ENCODE measurements around the gene NME5. TPM values are rescaled to one million over a fixed set of nuclear protein-coding genes. Genes with fewer than 3 reads are reported as not detected.
A peak's percentile ranks its signal among the peaks of the same experiment; 100 is the strongest.

Gene NME5
- total and polyA plus RNA-seq, 2 of the 4 experiments (the other 2 are of a cell fraction), result 0.17 to 0.18 TPM

DNA sequence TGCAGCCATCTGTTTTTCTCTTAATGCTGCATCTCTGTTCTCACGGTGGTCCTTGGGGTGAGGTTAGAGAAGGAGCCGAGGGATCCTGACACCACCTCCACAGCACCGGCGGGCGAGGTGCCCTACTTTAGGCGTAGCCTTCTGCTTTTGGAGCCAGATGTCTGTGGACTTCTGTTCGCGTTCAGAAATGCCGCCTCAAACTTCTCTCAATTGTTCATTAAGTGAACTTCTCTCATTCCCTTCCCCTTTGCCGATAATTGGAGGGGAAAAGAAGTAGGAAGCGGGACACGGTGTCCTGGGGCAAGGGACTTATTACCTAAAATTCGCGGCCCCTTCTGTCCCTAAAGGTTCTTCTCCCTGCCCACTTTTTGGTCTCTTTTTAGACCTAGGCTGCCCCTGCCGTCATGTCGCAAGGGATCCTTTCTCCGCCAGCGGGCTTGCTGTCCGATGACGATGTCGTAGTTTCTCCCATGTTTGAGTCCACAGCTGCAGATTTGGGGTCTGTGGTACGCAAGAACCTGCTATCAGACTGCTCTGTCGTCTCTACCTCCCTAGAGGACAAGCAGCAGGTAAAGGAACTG is 40.1 kb upstream of the NME5 start:
- WGBS, 2 experiments (ENCODE audit: extremely low coverage in 2 of 2, insufficient read length in 1 of 2), result 1% methylated on average over 7 of the region's 23 CpGs; no CpG with 5 or more reads in 1 of the 2 experiments
- H3K36me3 ChIP-seq (ENCODE audit: control insufficient read depth, insufficient read depth, low read length), result peaks cover 17% of the 10 kb centered on the region
- intact Hi-C loops (cut with micrococcal nuclease), result no loop called here
- H2AK9ac ChIP-seq (replicated peaks; ENCODE audit: low read depth, low read length, poor library complexity), result peak overlapping the region; percentile 84
- H4K8ac ChIP-seq (ENCODE audit: low read depth in 2 of 2, low read length in 2 of 2), result peak overlapping the region in 1 of 2 experiments; percentile 28; a peak in 2 of 4 replicates
- no peaks in the 10 kb centered on the region; the same call in 1 of the 2 replicates for H3K9me1 ChIP-seq (ENCODE audit: insufficient read depth, low read length)
- H3K79me1 ChIP-seq (ENCODE audit: low read depth in 1 of 2, low read length in 2 of 2), result peaks cover 29 to 46% of the 10 kb centered on the region in 2 experiments
- 0 out of 2 replicates have a peak overlapping the region, but pooled peaks have one; percentile 18 for H2AK5ac ChIP-seq (ENCODE audit: low read depth, low read length)
- CTCF ChIA-PET, result interaction anchor here (1.4 kb wide), 1 partner anchor 9 kb away, joined by 3 read pairs; no protein-coding TSS in a partner anchor
- H2BK20ac ChIP-seq (ENCODE audit: low read depth, low read length), result no peak overlapping the region
- peak overlapping the region; percentile 76 for H3K4me3 ChIP-seq (ENCODE audit: insufficient read depth, low read depth, low read length)
- H3K14ac ChIP-seq (replicated peaks; ENCODE audit: low read depth, low read length), result peak overlapping the region; percentile 6
- POLR2A ChIA-PET (ENCODE audit: unreplicated experiment), result interaction anchor here (0.6 kb wide), 2 partner anchors 43 to 325 kb away, joined by 3 to 6 read pairs; no protein-coding TSS in a partner anchor
- in situ Hi-C loops (cut with MboI; ENCODE audit: low sequenced_read_pairs), result no loop called here
- no peak for TF ChIP-seq MAFK (IDR thresholded peaks at IDR 0.05; ENCODE audit: low read depth, low read length)
- TF ChIP-seq SMC3 (IDR thresholded peaks at IDR 0.05; ENCODE audit: low read depth, low read length), result no peak
- peak overlapping the region; percentile 79 for H3K4me2 ChIP-seq (ENCODE audit: low read depth, low read length)
- H3K23ac ChIP-seq (ENCODE audit: low read depth, low read length), result peak overlapping the region; percentile 82; the same call in 1 of the 2 replicates
- TSS peak; percentile 76 for BruUV-seq (replicated peaks)
- H3K56ac ChIP-seq (ENCODE audit: extremely low read depth, insufficient read depth, low read length), result peak overlapping the region; percentile 11; the same call in 1 of the 2 replicates
- no peak overlapping the region for H3K18ac ChIP-seq (ENCODE audit: low read depth, low read length)
- no peaks in the 10 kb centered on the region for H3K4me1 ChIP-seq (ENCODE audit: control insufficient read depth, insufficient read depth, low read length)
- H3K27me3 ChIP-seq (ENCODE audit: control insufficient read depth, insufficient read depth, low read length), result no peaks in the 10 kb centered on the region
- H3K9me3 ChIP-seq (ENCODE audit: control insufficient read depth, insufficient read depth, low read length), result no peaks in the 10 kb centered on the region
- H2AFZ ChIP-seq (replicated peaks; ENCODE audit: low read length, poor library complexity), result peak overlapping the region; percentile 93
- no peak for ATAC-seq (ENCODE audit: low read depth)
- H3K27ac ChIP-seq (ENCODE audit: insufficient read depth, low read length), result peak overlapping the region; percentile 7; the same call in 1 of the 2 replicates
- H2BK5ac ChIP-seq (ENCODE audit: low read depth, low read length, poor library complexity, severe bottlenecking), result peak overlapping the region; percentile 14
- peak overlapping the region; percentile 74; the same call in 1 of the 2 replicates for H3K9ac ChIP-seq (ENCODE audit: low read depth, low read length)
- no peak for DNase-seq
- H4K20me1 ChIP-seq (ENCODE audit: insufficient read depth, low read length), result 0 out of 2 replicates have a peak, but pooled peaks cover 4% of the 10 kb centered on the region
- H4K5ac ChIP-seq (ENCODE audit: low read depth, low read length), result no peak overlapping the region
- dilution Hi-C loops (cut with HindIII; ENCODE audit: low sequenced_read_pairs, unreplicated experiment), result no loop called here
- no peak overlapping the region for H2BK15ac ChIP-seq (ENCODE audit: low read depth, low read length)
- H3K4ac ChIP-seq (ENCODE audit: low read depth, low read length), result peak overlapping the region; percentile 5
- no peak overlapping the region for H2BK120ac ChIP-seq (ENCODE audit: low read depth, low read length)
- H4K91ac ChIP-seq (ENCODE audit: insufficient read depth, low read depth, low read length), result peak overlapping the region; percentile 61
